HG02571 (cell line): ENCODE measurements around the gene SLC38A11.

Experiments used
- ATAC-seq: cut with Tn5 transposase; IDR thresholded peaks from one replicate; pipeline ENCODE4 v1.9.1; 2021; ENCODE audit warnings: mild to moderate bottlenecking, moderate library complexity; ENCODE audit not compliant: unreplicated experiment

The SLC38A11 gene

DNA sequence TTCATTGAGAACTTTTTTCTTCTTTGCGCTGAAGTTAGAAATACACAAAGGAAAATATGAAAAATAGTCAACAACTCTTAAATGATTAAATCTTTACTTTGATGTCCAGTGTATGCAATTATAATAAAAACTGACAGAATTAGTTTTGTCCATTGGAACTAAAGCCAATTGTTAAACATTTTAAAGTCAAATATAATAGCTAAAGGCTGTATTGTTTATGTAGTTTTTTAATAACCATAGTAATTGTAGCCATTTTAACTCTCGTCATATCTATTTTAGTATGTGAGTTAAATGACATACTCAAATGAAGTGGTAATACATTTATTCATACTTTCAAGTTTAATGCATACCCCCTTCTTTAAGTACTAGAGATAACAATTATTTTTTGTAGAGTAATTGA, 109.0 kb downstream of the SLC38A11 start:
- ATAC-seq: no peak
